Measurements from ENCODE around the gene KMT5B.
A peak's percentile ranks its signal among the peaks of the same experiment; 100 is the strongest.

Gene KMT5B

DNA sequence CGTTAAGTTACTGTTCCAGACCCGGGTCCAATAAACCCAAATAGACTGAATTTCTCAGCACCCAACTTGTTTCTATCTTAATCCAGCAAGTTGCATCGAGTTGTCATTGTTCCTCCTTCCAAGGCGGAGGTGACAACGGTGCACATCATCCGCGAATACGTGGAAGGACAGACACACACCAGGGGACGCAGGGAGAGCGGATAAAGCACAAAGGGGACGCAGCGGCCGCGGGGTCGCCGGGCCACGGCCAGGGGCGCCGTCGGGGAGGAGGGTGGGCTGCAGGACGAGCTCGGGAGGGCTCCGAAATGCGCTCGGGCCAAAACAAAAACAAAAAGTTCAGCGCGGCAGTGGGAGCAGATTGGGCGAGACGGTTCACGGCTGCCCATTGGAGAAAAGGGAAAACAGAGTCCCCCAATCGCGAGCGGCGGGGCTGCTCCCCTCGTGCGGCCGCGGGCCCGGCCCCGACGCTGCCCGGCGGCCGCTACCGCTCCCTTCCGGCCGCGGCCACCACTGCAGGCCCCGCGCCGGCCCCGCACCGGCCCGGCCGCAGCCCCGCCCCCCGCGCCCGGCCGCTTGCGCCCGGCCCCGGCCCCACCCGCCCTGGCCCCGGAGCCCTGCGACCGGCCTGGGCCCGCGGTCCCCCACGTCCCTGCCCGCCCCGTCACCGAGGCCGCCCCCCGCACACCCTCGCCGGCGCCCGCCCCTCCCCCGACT is 518 bp downstream of the KMT5B start (continued):
- TF ChIP-seq PRDM10 (tag by site-specific recombination; IDR thresholded peaks at IDR 0.05): peak; percentile 26; the same call in 1 of the 2 replicates
- TF ChIP-seq, protein P1, sequence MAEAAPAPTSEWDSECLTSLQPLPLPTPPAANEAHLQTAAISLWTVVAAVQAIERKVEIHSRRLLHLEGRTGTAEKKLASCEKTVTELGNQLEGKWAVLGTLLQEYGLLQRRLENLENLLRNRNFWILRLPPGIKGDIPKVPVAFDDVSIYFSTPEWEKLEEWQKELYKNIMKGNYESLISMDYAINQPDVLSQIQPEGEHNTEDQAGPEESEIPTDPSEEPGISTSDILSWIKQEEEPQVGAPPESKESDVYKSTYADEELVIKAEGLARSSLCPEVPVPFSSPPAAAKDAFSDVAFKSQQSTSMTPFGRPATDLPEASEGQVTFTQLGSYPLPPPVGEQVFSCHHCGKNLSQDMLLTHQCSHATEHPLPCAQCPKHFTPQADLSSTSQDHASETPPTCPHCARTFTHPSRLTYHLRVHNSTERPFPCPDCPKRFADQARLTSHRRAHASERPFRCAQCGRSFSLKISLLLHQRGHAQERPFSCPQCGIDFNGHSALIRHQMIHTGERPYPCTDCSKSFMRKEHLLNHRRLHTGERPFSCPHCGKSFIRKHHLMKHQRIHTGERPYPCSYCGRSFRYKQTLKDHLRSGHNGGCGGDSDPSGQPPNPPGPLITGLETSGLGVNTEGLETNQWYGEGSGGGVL (tag by site-specific recombination; IDR thresholded peaks at IDR 0.05): 0 out of 2 replicates have a peak, but pooled peaks have one; percentile 11
- TF ChIP-seq ZEB2 (tag by site-specific recombination; IDR thresholded peaks at IDR 0.05): 0 out of 2 replicates have a peak, but pooled peaks have one; percentile 19
- no peak for TF ChIP-seq ZSCAN16 (tag by site-specific recombination; IDR thresholded peaks at IDR 0.05)
- no peak for TF ChIP-seq REST (tag by site-specific recombination; IDR thresholded peaks at IDR 0.05)
- 0 out of 2 replicates have a peak, but pooled peaks have one; percentile 17 for TF ChIP-seq ZNF366 (tag by site-specific recombination; conservative IDR thresholded peaks at IDR 0.05)
- TF ChIP-seq BCL11B (tag by site-specific recombination; IDR thresholded peaks at IDR 0.05; ENCODE audit: low read depth): 0 out of 2 replicates have a peak, but pooled peaks have one; percentile 47
- TF ChIP-seq ZSCAN23 (tag by site-specific recombination; IDR thresholded peaks at IDR 0.05): no peak
- TF ChIP-seq ZFP37 (tag by site-specific recombination; IDR thresholded peaks at IDR 0.05): no peak
- TF ChIP-seq ZNF600 (tag by site-specific recombination; IDR thresholded peaks at IDR 0.05): peak; percentile 56
- TF ChIP-seq ZBTB17 (tag by site-specific recombination; IDR thresholded peaks at IDR 0.05): peak; percentile 46; the same call in 1 of the 2 replicates
- no peak for TF ChIP-seq ZNF274 (IDR thresholded peaks at IDR 0.05; ENCODE audit: low read length)
- no peak for TF ChIP-seq ZNF274 (tag by site-specific recombination; IDR thresholded peaks at IDR 0.05; ENCODE audit: borderline replicate concordance)
- no peak for TF ChIP-seq ZSCAN5A (tag by site-specific recombination; IDR thresholded peaks at IDR 0.05)
- peak; percentile 95 for TF ChIP-seq ZXDB (tag by site-specific recombination; IDR thresholded peaks at IDR 0.05)
- peak; percentile 54; the same call in 1 of the 2 replicates for TF ChIP-seq ZBTB20 (tag by site-specific recombination; IDR thresholded peaks at IDR 0.05)
- TF ChIP-seq ZBTB48 (tag by site-specific recombination; IDR thresholded peaks at IDR 0.05): no peak
- TF ChIP-seq ZNF148 (tag by site-specific recombination; IDR thresholded peaks at IDR 0.05; ENCODE audit: borderline replicate concordance): no peak

Data from HEK293 (cell line).